Endothelial cell of umbilical vein (primary cell): ENCODE data around the gene UPP2. TPM values are rescaled to one million over a fixed set of nuclear protein-coding genes. Genes with fewer than 3 reads are reported as not detected.

Experiments
- BruUV-seq: library from RNA; stranded (reverse); fragments of 400-500 nt; replicated peaks from 2 replicates; lab custom pipeline; 2021; lab: Mats Ljungman, UMichigan
- CTCF ChIA-PET: fragments of 300-600, 350-600 bp; sonication (Branson Sonifier 250); formaldehyde crosslinking; loops from one replicate; lab custom pipeline; 2021; ENCODE audit warnings: antibody characterized with exemption, inconsistent platforms; lab: Charles Lee
- POLR2A ChIA-PET: fragments of 300-600, 350-600 bp; sonication (Branson Sonifier 250); formaldehyde crosslinking; loops from one replicate; lab custom pipeline; 2021; ENCODE audit warnings: antibody characterized with exemption, inconsistent platforms; lab: Charles Lee
- DNase-seq: peaks from one replicate; pipeline ENCODE4 v3.0.0-alpha.2; 2011; ENCODE audit warnings: low read depth, low spot score
- FAIRE-seq: peaks from 2 replicates; lab custom pipeline; 2011; peaks lifted over from hg19 to GRCh38; lab: Jason Lieb, UNC
- H2AFZ ChIP-seq: 2 replicates; pipeline ENCODE4 v1.6.0; 2012; ENCODE audit warnings: low read depth, low read length, control low read depth, inconsistent platforms
- H3K27ac ChIP-seq: 2 replicates; pipeline ENCODE4 v1.5.1; 2011; ENCODE audit warnings: low read depth, mild to moderate bottlenecking, control low read depth, low read length, moderate library complexity; ENCODE audit not compliant: insufficient read depth
- H3K27me3 ChIP-seq, 2 experiments: 2 replicates each; pipeline versions ENCODE4 v1.6.0 to v1.6.1; 2011; ENCODE audit warnings: low read length in 2 of 2, mixed read lengths in 1 of 2; ENCODE audit not compliant: control insufficient read depth in 2 of 2, insufficient read depth in 2 of 2
- H3K36me3 ChIP-seq, 2 experiments: 2 replicates in 1 of 2; 3 replicates in 1 of 2; pipeline ENCODE4 v1.5.1; 2011; ENCODE audit warnings: low read length in 2 of 2, mild to moderate bottlenecking in 1 of 2, moderate library complexity in 1 of 2; ENCODE audit not compliant: control insufficient read depth in 2 of 2, insufficient read depth in 2 of 2; ENCODE audit errors: extremely low read depth in 1 of 2
- H3K4me1 ChIP-seq: 3 replicates; pipeline ENCODE4 v1.5.1; 2011; ENCODE audit warnings: mild to moderate bottlenecking, low read length; ENCODE audit not compliant: control insufficient read depth, insufficient read depth; ENCODE audit errors: extremely low read depth
- H3K4me2 ChIP-seq: 2 replicates; pipeline ENCODE4 v1.6.1; 2011; ENCODE audit warnings: low read length, control low read depth, mixed read lengths; ENCODE audit not compliant: insufficient read depth
- H3K4me3 ChIP-seq, 3 experiments: fragments of 200-600 bp in 1 of 3; sonication (generic), shearing (Covaris generic) in 1 of 3; replicated peaks in 1 of 3; 2 replicates each; pipeline ENCODE4 v1.5.1; 2011 to 2016; ENCODE audit warnings: control low read depth in 3 of 3, low read length in 3 of 3, mild to moderate bottlenecking in 2 of 3, inconsistent platforms in 1 of 3, low read depth in 1 of 3, moderate library complexity in 1 of 3; ENCODE audit not compliant: insufficient read depth in 1 of 3
- H3K79me2 ChIP-seq: 2 replicates; pipeline ENCODE4 v1.6.0; 2012; ENCODE audit warnings: low read length, inconsistent platforms; ENCODE audit not compliant: control insufficient read depth, insufficient read depth
- H3K9ac ChIP-seq: replicated peaks from 2 replicates; pipeline ENCODE3; 2011; ENCODE audit warnings: low read length, control low read depth; ENCODE audit not compliant: insufficient read depth; ENCODE audit errors: extremely low read depth
- H3K9me1 ChIP-seq: replicated peaks from 3 replicates; pipeline ENCODE4 v1.6.0; 2011; ENCODE audit warnings: mild to moderate bottlenecking, low read length; ENCODE audit not compliant: control insufficient read depth, insufficient read depth; ENCODE audit errors: extremely low read depth
- H3K9me3 ChIP-seq: replicated peaks from 2 replicates; pipeline ENCODE4 v1.5.1; 2012; ENCODE audit warnings: low read length, inconsistent platforms; ENCODE audit not compliant: control insufficient read depth, insufficient read depth
- H4K20me1 ChIP-seq: replicated peaks from 2 replicates; pipeline ENCODE3; 2011; ENCODE audit warnings: mild to moderate bottlenecking, low read length; ENCODE audit not compliant: control insufficient read depth, insufficient read depth; ENCODE audit errors: extremely low read depth
- CTCF ChIP-seq, 2 donors: IDR thresholded peaks; 1 replicate in 1 of 2; 2 replicates in 1 of 2; pipeline ENCODE4 v1.5.1; 2011; ENCODE audit warnings: low read length in 2 of 2, mild to moderate bottlenecking in 2 of 2, moderate library complexity in 2 of 2, control low read depth in 1 of 2, inconsistent platforms in 1 of 2, low read depth in 1 of 2; ENCODE audit not compliant: insufficient read depth in 1 of 2; ENCODE audit errors: extremely low read depth in 1 of 2
- EZH2 ChIP-seq: IDR thresholded peaks from 2 replicates; pipeline ENCODE4 v1.6.1; 2012; ENCODE audit warnings: borderline replicate concordance, low read depth, mild to moderate bottlenecking, moderate library complexity, low read length, inconsistent platforms; ENCODE audit not compliant: severe bottlenecking
- FOS ChIP-seq: IDR thresholded peaks from 2 replicates; pipeline ENCODE4 v1.6.1; 2011; ENCODE audit warnings: mild to moderate bottlenecking, low read length, moderate library complexity, borderline replicate concordance; ENCODE audit not compliant: insufficient read depth
- GATA2 ChIP-seq: IDR thresholded peaks from 2 replicates; pipeline ENCODE4 v1.7.0; 2011; ENCODE audit warnings: low read depth, mild to moderate bottlenecking, moderate library complexity, mixed read lengths, low read length; ENCODE audit not compliant: insufficient read length, insufficient read depth
- JUN ChIP-seq: IDR thresholded peaks from 2 replicates; pipeline ENCODE4 v1.6.1; 2011; ENCODE audit warnings: borderline replicate concordance, low read depth; ENCODE audit not compliant: insufficient read length, insufficient read depth
- MAX ChIP-seq: IDR thresholded peaks from 2 replicates; pipeline ENCODE4 v1.6.1; 2011; ENCODE audit not compliant: insufficient read depth, insufficient read length
- MYC ChIP-seq: IDR thresholded peaks from one replicate; pipeline ENCODE4 v1.6.1; 2011; ENCODE audit warnings: mild to moderate bottlenecking, low read depth, low read length
- POLR2A ChIP-seq: IDR thresholded peaks from 2 replicates; pipeline ENCODE4 v1.6.1; 2012; ENCODE audit warnings: low read depth, mild to moderate bottlenecking, control low read depth, low read length
- POLR2AphosphoS5 ChIP-seq: IDR thresholded peaks from 2 replicates; pipeline ENCODE4 v1.6.1; 2012; ENCODE audit warnings: low read depth, mild to moderate bottlenecking, control low read depth, low read length, moderate library complexity; ENCODE audit not compliant: insufficient read depth
- dilution Hi-C: fragments of 300-500 bp; cut with MboI; formaldehyde crosslinking; loops from one replicate; pipeline ENCODE4 v1.15.0; 2019; ENCODE audit warnings: low sequenced_read_pairs; ENCODE audit not compliant: extremely low pct_ligation_motif_present
- intact Hi-C: fragments of 100-400 bp; cut with micrococcal nuclease; formaldehyde crosslinking; loops from one replicate; pipeline ENCODE4 v1.10.0; 2022
- polyA plus RNA-seq, 4 experiments: library from polyadenylated mRNA; depleted of rRNA in 3 of 4; stranded (reverse) in 3 of 4; unstranded in 1 of 4; fragments of >200 nt; gene quantifications; 2 replicates each; pipeline versions ENCODE4 v1.2.1 to v1.2.3, GENCODE V29; 2011 to 2012; ENCODE audit warnings: missing spikeins in 1 of 4
- total RNA-seq: library from RNA; stranded (reverse); gene quantifications from 2 replicates; pipeline ENCODE4 v1.2.3, GENCODE V29; 2021

Gene UPP2
- total and polyA plus RNA-seq, 2 donors (not counting 3 experiments of a cell fraction or from before 2014, with no cell fraction given): not detected

- no peaks in the 10 kb centered on the region for H3K9me3 ChIP-seq
- CTCF ChIA-PET: no interaction called here
- no peaks in the 10 kb centered on the region for H3K9me1 ChIP-seq
- H3K9ac ChIP-seq: no peak overlapping the region
- H3K79me2 ChIP-seq: no peaks in the 10 kb centered on the region
- no peak overlapping the region for H2AFZ ChIP-seq
- no peak overlapping the region for H3K4me3 ChIP-seq
- H3K4me1 ChIP-seq: no peaks in the 10 kb centered on the region
- TF ChIP-seq FOS (no peak), MAX (no peak), JUN (no peak), POLR2A (no peak), POLR2AphosphoS5 (no peak), GATA2 (no peak), EZH2 (no peak), CTCF (IDR thresholded peaks at IDR 0.05; ENCODE audit: extremely low read depth in 1 of 2, insufficient read depth in 1 of 2, low read depth in 1 of 2, low read length in 2 of 2) (no peak), MYC (no peak)
- POLR2A ChIA-PET: no interaction called here
- intact Hi-C loops (no loop called here), dilution Hi-C loops (no loop called here)
- H3K36me3 ChIP-seq: no peaks in the 10 kb centered on the region
- no peak for DNase-seq
- no peak for FAIRE-seq
- H3K27ac ChIP-seq: no peak overlapping the region
- peaks cover 0 to 3% of the 10 kb centered on the region in 2 experiments for H3K27me3 ChIP-seq
- H4K20me1 ChIP-seq: no peaks in the 10 kb centered on the region
- BruUV-seq: no TSS peak
- H3K4me2 ChIP-seq: no peak overlapping the region
Observed at GRCh38 chr2:158103411-158104012, 1.8 kb downstream of the UPP2 start.
